ENCODE measurements around the gene RCC2. TPM values are rescaled to one million over a fixed set of nuclear protein-coding genes. Genes with fewer than 3 reads are reported as not detected.

Gene RCC2
- polyA plus RNA-seq, 1 donor (not counting 4 experiments of a cell fraction or from before 2014, with no cell fraction given) = 45.2 TPM

DNA sequence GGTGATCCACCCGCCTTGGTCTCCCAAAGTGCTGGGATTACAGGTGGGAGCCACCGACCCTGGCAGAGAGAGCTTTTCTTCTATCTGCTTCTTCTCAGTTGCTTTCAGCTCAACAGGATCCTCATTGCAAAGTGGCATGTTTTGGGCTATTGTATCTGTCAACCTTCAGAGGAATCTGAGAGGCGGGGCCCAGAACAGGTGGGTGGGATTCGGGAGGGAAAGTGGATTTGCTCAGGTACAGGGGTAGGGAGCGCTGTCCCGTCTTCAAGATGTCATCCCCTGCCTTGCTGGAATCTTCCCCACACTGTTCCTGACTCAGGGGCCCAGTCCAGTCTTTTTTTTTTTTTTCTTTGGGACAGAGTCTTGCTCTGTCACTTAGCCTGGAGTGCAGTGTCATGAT, 26.9 kb upstream of the RCC2 start:
- Histone ChIP-seq H3K4me2 (ENCODE audit: control insufficient read depth, extremely low read depth, insufficient read depth, low read depth, low read length) (no peak overlapping the region), H3K27ac (ENCODE audit: control insufficient read depth, insufficient read depth, low read length) (no peak overlapping the region), H3K27me3 (ENCODE audit: control insufficient read depth, extremely low read depth, insufficient read depth, low read length) (no peaks in the 10 kb centered on the region), H4K20me1 (ENCODE audit: control insufficient read depth, extremely low read depth, insufficient read depth, low read length) (no peaks in the 10 kb centered on the region), H3K79me2 (ENCODE audit: control insufficient read depth, insufficient read depth, low read length) (no peaks in the 10 kb centered on the region), H3K9me3 (ENCODE audit: control insufficient read depth, low read depth, low read length) (no peaks in the 10 kb centered on the region), H2AFZ (ENCODE audit: control insufficient read depth, low read length) (no peak overlapping the region), H3K9me1 (ENCODE audit: control insufficient read depth, extremely low read depth, insufficient read depth, low read length) (no peaks in the 10 kb centered on the region), H3K36me3 (ENCODE audit: control insufficient read depth in 2 of 2, extremely low read depth in 1 of 2, insufficient read depth in 2 of 2, low read length in 2 of 2) (no peaks in the 10 kb centered on the region), H3K9ac (ENCODE audit: control insufficient read depth, extremely low read depth, insufficient read depth, low read length) (no peak overlapping the region), H3K4me1 (ENCODE audit: control insufficient read depth, extremely low read depth, insufficient read depth, low read length) (no peaks in the 10 kb centered on the region), H3K4me3 (ENCODE audit: control insufficient read depth in 2 of 3, extremely low read depth in 1 of 3, insufficient read depth in 2 of 3, low read depth in 1 of 3, low read length in 3 of 3) (no peak overlapping the region)
- dilution Hi-C loops (cut with MboI; ENCODE audit: extremely low pct_ligation_motif_present, low sequenced_read_pairs) = no loop called here
- no peak for TF ChIP-seq EZH2 (IDR thresholded peaks at IDR 0.05; ENCODE audit: low read length)
- TF ChIP-seq, protein P1, sequence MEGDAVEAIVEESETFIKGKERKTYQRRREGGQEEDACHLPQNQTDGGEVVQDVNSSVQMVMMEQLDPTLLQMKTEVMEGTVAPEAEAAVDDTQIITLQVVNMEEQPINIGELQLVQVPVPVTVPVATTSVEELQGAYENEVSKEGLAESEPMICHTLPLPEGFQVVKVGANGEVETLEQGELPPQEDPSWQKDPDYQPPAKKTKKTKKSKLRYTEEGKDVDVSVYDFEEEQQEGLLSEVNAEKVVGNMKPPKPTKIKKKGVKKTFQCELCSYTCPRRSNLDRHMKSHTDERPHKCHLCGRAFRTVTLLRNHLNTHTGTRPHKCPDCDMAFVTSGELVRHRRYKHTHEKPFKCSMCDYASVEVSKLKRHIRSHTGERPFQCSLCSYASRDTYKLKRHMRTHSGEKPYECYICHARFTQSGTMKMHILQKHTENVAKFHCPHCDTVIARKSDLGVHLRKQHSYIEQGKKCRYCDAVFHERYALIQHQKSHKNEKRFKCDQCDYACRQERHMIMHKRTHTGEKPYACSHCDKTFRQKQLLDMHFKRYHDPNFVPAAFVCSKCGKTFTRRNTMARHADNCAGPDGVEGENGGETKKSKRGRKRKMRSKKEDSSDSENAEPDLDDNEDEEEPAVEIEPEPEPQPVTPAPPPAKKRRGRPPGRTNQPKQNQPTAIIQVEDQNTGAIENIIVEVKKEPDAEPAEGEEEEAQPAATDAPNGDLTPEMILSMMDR (optimal IDR thresholded peaks at IDR 0.05 in 1 of 3, IDR thresholded peaks at IDR 0.05 in 1 of 3, conservative IDR thresholded peaks at IDR 0.05 in 1 of 3; ENCODE audit: extremely low read depth in 1 of 3, insufficient read depth in 2 of 3, low read length in 3 of 3) = no peak
- no peak for DNase-seq (ENCODE audit: low read depth, low spot score)
- no peak for FAIRE-seq

DNA sequence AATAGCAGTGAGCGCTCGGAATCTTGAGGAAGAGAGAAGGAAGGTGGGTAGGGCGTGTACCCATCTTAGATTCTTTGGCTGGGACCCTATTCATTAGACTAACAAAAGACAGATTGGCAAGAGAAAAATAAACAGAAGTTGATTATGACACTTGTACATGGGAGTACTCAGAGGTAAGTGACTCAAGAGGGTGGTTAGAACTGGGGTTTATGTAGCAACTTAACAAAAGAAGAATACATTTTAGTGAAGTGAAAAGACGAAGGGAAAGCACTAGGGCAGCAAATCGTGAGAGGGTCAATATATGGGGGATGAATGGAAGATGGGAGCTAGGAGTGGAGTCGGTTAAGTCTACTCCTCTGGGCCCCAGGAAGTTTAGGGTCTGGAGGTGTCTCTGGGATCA, 25.8 kb upstream of the RCC2 start:
- no peak overlapping the region for H3K27ac ChIP-seq (ENCODE audit: control insufficient read depth, insufficient read depth, low read length)
- H4K20me1 ChIP-seq (ENCODE audit: control insufficient read depth, extremely low read depth, insufficient read depth, low read length) = no peaks in the 10 kb centered on the region
- dilution Hi-C loops (cut with MboI; ENCODE audit: extremely low pct_ligation_motif_present, low sequenced_read_pairs) = no loop called here
- H3K4me3 ChIP-seq (ENCODE audit: control insufficient read depth in 2 of 3, extremely low read depth in 1 of 3, insufficient read depth in 2 of 3, low read depth in 1 of 3, low read length in 3 of 3) = no peak overlapping the region
- no peaks in the 10 kb centered on the region for H3K27me3 ChIP-seq (ENCODE audit: control insufficient read depth, extremely low read depth, insufficient read depth, low read length)
- H3K9me1 ChIP-seq (ENCODE audit: control insufficient read depth, extremely low read depth, insufficient read depth, low read length) = no peaks in the 10 kb centered on the region
- H3K4me2 ChIP-seq (ENCODE audit: control insufficient read depth, extremely low read depth, insufficient read depth, low read depth, low read length) = no peak overlapping the region
- peak overlapping the region; percentile 9 for H2AFZ ChIP-seq (ENCODE audit: control insufficient read depth, low read length)
- no peaks in the 10 kb centered on the region for H3K79me2 ChIP-seq (ENCODE audit: control insufficient read depth, insufficient read depth, low read length)
- no peak for DNase-seq (ENCODE audit: low read depth, low spot score)
- peaks cover 5% of the 10 kb centered on the region for H3K4me1 ChIP-seq (ENCODE audit: control insufficient read depth, extremely low read depth, insufficient read depth, low read length)
- H3K9ac ChIP-seq (ENCODE audit: control insufficient read depth, extremely low read depth, insufficient read depth, low read length) = no peak overlapping the region
- no peaks in the 10 kb centered on the region for H3K36me3 ChIP-seq (ENCODE audit: control insufficient read depth in 2 of 2, extremely low read depth in 1 of 2, insufficient read depth in 2 of 2, low read length in 2 of 2)
- TF ChIP-seq, protein P1 (optimal IDR thresholded peaks at IDR 0.05 in 1 of 3, IDR thresholded peaks at IDR 0.05 in 1 of 3, conservative IDR thresholded peaks at IDR 0.05 in 1 of 3; ENCODE audit: extremely low read depth in 1 of 3, insufficient read depth in 2 of 3, low read length in 3 of 3) = no peak
- TF ChIP-seq EZH2 (IDR thresholded peaks at IDR 0.05; ENCODE audit: low read length) = no peak
- FAIRE-seq = no peak
- H3K9me3 ChIP-seq (ENCODE audit: control insufficient read depth, low read depth, low read length) = no peaks in the 10 kb centered on the region

Measured in keratinocyte (primary cell).